GM12801 (cell line): ENCODE data around the gene ITPKB.

Experiments
- TF ChIP-seq, protein P1 (sequence below): IDR thresholded peaks from one replicate; pipeline ENCODE4 v1.5.1; 2011; ENCODE audit warnings: control low read depth; ENCODE audit not compliant: insufficient read length; ENCODE audit errors: extremely low read depth

The ITPKB gene

DNA sequence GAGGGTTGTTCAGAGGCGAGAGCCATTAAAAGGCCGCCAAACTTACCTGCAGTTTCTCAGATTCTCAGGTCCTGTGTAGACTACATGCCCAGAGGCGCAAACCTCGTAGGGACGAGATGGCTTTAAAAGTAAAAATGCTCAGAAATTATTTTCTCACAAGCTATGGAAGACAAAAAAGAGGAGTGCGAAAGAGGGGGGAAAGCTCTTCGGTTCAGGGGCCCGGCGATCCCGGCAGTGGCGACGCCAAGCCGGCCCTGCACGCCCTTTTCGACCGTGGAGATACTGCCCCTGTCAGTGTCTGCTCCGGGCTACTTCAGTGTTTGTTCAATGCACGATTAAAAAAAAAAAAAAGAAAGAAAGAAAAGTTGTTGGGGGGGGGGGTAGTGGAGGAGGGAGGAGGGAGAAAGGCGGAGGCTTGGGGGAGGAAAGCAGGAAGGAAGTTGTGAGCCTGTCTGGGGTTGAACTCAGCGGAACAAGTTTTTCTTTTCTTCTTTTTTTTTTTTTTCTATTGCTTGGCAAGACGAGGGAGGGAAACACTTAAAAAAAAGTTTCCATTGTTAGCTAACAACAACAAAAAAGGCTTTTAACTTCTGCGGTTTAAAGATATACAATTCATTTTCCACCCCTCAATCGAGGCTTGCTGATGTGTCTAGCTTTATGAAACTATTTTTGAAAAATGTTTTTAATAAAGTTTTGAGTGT, at the start of gene ITPKB:
ITPKB (minus strand) TSS at position 288 of the 701 bp plus-strand sequence. CDS start 1,824 bp downstream, outside the sequence.
- TF ChIP-seq, protein P1, sequence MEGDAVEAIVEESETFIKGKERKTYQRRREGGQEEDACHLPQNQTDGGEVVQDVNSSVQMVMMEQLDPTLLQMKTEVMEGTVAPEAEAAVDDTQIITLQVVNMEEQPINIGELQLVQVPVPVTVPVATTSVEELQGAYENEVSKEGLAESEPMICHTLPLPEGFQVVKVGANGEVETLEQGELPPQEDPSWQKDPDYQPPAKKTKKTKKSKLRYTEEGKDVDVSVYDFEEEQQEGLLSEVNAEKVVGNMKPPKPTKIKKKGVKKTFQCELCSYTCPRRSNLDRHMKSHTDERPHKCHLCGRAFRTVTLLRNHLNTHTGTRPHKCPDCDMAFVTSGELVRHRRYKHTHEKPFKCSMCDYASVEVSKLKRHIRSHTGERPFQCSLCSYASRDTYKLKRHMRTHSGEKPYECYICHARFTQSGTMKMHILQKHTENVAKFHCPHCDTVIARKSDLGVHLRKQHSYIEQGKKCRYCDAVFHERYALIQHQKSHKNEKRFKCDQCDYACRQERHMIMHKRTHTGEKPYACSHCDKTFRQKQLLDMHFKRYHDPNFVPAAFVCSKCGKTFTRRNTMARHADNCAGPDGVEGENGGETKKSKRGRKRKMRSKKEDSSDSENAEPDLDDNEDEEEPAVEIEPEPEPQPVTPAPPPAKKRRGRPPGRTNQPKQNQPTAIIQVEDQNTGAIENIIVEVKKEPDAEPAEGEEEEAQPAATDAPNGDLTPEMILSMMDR = no peak

DNA sequence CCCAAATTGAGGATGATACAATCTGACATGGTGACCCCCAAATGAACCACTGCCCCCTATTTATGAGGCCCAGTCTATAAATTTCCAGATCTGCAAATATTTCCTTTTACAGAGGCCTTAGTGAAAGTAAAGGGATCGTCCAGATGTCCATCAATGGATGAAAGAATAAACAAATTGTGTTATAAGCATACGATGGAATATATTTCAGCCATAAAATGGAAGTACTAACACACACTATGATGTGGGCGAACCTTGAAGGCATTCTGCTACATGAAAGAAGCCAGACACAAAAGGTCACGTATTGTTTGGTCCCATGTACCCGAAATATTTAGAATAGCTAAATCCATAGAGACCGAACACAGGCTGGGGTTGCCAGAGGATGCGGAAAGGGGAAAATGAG, 48.6 kb upstream of the ITPKB start:
- TF ChIP-seq, protein P1 = no peak

DNA sequence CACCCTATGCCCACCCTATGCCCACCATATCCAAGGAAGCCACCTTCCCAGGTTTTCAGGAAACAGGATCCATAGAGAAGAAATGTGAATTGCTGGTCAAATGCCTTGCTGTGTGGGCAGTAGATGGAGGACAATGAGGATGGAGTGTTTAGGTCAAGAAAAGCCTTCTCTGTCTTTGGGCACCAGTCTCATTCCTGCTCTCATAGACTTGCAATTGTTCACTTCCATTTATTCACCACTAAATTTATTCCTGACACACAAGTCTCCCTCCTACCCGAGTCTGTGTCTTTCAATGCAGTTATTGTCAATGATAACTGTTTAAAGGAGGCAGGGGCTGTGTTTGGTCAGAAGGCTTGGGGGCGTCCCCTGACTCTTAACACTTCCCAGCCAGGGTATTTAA, 48.0 kb upstream of the ITPKB start:
- TF ChIP-seq, protein P1 = no peak

DNA sequence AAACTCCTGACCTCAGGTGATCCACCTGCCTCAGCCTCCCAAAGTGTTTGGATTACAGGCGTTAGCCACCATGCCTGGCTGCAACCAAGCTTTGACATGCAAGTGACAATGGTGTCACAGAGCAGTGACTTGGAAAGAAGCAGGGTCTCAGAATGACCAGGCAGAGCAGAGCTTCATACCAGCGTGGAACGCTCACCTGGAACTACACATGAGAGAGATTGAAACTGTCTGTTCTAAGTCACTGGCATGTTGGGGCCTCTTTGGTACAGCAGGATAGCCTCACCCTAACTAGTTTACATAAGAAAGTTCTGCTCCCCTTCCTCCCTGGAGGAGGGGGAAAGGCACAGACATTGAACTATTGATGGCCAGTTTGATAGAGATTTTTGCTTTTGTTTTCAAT, 47.5 kb upstream of the ITPKB start:
- TF ChIP-seq, protein P1 = no peak

DNA sequence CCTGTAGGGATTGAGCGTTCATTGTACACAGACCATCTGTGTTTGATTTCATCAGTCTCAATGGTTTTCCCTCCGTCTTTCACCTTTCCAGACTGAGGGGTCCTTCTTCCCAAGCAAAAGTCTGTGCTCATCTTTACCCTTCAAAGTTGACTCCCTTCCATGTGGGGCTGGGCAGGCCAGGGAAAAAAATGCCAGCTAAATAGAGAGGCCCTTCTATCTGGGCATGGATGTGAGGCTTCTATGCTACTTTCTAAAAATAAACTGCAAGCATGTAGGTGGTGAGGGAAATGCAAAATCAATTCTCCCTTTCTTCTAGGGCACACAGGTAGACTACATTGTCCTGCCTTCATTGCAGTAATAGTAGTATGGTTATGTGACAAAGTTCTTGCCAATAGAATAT, 46.7 kb upstream of the ITPKB start:
- TF ChIP-seq, protein P1 = no peak

DNA sequence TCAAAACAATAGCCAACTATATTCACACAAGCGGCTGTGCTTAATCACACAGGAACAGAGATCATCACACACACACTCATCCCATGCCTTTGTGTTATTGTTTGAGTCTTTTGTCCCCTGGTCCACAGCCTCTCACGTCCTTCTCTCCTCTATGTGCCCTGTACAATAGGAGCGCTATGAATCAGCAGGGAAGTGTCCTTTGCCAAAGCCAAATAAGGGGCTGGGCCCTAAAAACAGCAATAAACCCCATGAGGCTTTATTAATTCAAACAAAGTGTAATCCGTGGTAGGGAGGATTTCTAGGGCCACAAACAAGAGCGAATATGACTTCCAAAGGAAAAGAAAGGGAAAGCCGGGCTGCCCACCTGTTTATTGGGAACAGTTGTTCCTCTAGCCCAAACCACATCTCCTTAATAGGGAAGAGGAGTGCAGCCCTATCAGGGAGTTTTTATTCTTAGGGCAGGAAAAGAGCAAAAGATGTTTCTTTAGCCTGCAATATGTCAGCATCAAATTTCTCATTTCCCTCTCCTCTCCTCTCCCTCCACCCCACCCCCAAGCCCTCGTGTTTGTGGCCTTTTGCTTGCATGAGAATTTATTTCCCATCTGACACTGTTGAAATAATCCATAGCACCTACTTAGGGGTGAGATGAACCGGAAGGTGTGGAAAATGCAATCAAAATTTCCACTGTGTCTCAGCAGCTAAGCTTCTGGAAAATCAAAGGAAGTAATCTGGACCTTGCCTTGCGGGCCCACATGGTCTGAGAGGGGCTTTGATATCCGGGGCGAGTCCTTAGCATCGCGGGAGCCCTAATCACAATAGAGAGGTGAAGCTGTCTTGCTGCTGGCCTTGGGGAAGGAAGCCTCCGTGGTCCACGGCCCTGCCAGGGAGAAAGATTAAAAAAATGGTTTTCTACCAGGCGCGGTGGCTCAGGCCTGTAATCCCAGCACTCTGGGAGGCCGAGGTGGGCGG, 45.3 kb upstream of the ITPKB start:
- TF ChIP-seq, protein P1 = no peak

DNA sequence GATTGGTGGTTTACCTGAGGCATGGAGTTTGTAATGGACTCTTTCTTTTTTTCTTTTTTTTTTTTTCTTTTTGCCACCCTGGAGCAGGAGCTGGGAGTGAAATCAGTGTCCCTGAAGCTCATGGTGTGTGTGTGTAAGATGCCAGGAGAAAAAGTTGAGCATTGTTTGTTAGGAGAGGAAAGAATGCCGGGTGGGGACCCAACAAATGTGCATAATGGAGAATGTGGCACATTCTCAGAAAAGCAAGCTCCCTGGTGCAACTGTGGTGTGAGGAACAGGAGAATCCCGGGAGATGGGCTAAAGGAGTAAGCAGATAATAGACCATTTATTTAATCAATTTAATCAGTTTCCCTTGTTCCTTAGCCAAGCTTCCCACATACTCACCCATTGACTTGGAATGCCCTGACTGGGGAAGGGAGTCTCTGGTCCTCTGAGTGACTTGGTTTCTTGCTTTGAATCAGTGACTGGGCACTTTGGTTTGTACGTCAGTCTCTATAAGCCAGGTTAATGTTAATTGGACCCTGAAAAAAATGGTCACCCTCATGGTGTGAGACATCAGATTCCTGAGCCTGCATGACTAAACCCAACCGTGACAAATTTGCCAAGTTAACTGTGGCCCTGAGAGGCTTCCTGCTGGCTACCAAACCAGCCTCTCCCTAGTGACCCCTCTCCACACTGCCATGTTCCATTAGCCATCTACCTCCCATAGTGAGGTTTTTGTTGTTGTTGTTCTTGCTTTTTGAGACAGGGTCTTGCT, 43.9 kb upstream of the ITPKB start:
- TF ChIP-seq, protein P1 = no peak
